Muscle of leg (tissue), 11 donors: ENCODE results near the gene ABTB2. TPM values are rescaled to one million over a fixed set of nuclear protein-coding genes. Genes with fewer than 3 reads are reported as not detected.
"Not testable (repeated sequence)": the region's sequence is repeated elsewhere in the genome, so short reads cannot be mapped to it uniquely, and the experiment has no call there.

Experiments
- DNase-seq: peaks from one replicate; pipeline ENCODE4 v3.0.0; 2013
- H3K27ac ChIP-seq: one replicate; pipeline ENCODE4 v1.5.1; 2013; ENCODE audit warnings: mild to moderate bottlenecking, low read length, control low read depth
- H3K27me3 ChIP-seq: one replicate; pipeline ENCODE4 v1.6.1; 2013; ENCODE audit warnings: low read length; ENCODE audit not compliant: control insufficient read depth, insufficient read depth
- H3K36me3 ChIP-seq: one replicate; pipeline ENCODE4 v1.6.1; 2013; ENCODE audit warnings: low read length; ENCODE audit not compliant: control insufficient read depth, insufficient read depth
- H3K4me1 ChIP-seq: one replicate; pipeline ENCODE4 v1.6.1; 2013; ENCODE audit warnings: low read length; ENCODE audit not compliant: control insufficient read depth, insufficient read depth
- H3K4me3 ChIP-seq: one replicate; pipeline ENCODE4 v1.5.1; 2013; ENCODE audit warnings: low read length, control low read depth
- H3K9me3 ChIP-seq: replicated peaks from 2 replicates; pipeline ENCODE4 v1.6.1; 2013; ENCODE audit warnings: low read depth, low read length; ENCODE audit not compliant: control insufficient read depth
- WGBS: methylation state at CpG from one replicate; pipeline ENCODE4 v1.1.5; 2013; ENCODE audit warnings: missing lambda C conversion rate; ENCODE audit not compliant: insufficient coverage; 5-methylcytosine and 5-hydroxymethylcytosine counted together
- polyA plus RNA-seq, 8 donors: library from polyadenylated mRNA; unstranded; fragments of 120-200 nt; gene quantifications; one replicate each; pipeline versions ENCODE4 v1.2.1 to v1.2.3, GENCODE V29; 2013; ENCODE audit warnings: inconsistent platforms in 1 of 8, low replicate concordance in 1 of 8; ENCODE audit not compliant: insufficient read length in 8 of 8, insufficient read depth in 1 of 8
- total RNA-seq: library from RNA; stranded (reverse); fragments of 120-200 nt; gene quantifications from one replicate; pipeline ENCODE4 v1.2.4, GENCODE V29; 2013

ABTB2 gene
- total and polyA plus RNA-seq, 9 donors, result 3.5 to 8.5 (median 6.5) TPM

DNA sequence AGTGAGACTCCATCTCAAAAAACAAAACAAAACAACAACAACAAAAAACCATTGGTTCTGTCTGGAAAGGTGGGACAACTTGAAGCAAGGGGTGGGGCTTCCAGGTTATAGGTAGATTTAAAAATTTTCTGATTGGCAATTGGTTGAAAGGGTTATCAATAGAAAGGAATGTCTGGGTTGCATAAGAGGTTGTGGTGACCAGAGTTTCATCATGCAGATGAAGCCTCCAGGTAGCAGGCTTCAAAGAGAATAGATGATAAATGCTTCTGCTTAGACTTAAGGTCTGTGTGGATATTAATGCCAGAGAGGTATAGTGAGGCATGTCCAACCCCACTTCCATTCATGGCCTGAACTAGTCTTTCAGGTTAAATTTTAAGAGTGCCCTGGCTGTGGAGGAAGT is 135.8 kb downstream of the ABTB2 start:
- no peak overlapping the region for H3K27ac ChIP-seq
- no peak overlapping the region for H3K4me3 ChIP-seq
- peaks cover 5% of the 10 kb centered on the region for H3K27me3 ChIP-seq
- H3K36me3 ChIP-seq, result no peaks in the 10 kb centered on the region
- peaks cover 13% of the 10 kb centered on the region for H3K4me1 ChIP-seq
- no peak for DNase-seq
- no peaks in the 10 kb centered on the region for H3K9me3 ChIP-seq

DNA sequence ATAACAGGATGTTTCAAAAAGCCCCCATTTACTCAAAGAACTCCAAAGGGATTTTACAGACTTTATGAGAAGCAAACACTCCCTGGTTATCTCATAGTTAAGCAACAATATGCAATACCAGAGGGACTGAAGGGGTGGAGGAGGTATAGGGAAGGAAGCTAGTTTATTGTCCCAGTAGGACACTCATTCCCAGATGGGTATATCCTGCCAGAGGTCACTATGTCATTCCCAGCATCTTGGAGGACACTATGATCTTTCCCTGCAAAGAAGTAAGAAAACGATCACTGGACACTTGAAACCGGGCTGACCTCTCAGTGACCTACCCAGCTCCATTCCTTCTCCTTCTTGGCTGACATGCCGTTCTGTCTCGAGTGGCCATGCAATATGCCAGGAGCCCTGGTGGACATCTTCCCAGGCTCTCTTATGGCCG is 137.9 kb downstream of the ABTB2 start:
- no peaks in the 10 kb centered on the region for H3K36me3 ChIP-seq
- peaks cover 13% of the 10 kb centered on the region for H3K4me1 ChIP-seq
- H3K4me3 ChIP-seq, result no peak overlapping the region
- DNase-seq, result no peak
- no peak overlapping the region for H3K27ac ChIP-seq
- peaks cover 5% of the 10 kb centered on the region for H3K27me3 ChIP-seq
- no peaks in the 10 kb centered on the region for H3K9me3 ChIP-seq
- 29% methylated on average over 5 of the region's 5 CpGs for WGBS

DNA sequence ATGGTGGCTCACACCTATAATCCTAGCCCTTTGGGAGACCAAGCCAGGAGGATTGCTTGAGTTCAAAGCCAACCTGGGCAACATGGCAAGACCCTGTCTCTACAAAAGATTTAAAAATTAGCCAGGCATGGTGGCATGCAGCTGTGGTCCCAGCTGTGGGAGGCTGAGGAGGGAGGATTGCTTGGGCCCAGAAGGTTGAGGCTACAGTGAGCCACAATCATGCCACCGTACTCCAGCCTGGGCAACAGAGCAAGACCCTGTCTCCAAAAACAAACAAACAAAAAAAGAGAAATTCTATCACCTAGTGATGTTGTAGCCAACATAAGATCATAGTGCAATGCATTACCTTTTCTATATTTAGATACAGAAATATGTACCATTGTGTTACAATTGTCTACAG is 138.5 kb downstream of the ABTB2 start:
- WGBS, result no CpG with 5 or more reads among the region's 1 CpG
- no peaks in the 10 kb centered on the region for H3K9me3 ChIP-seq
- peaks cover 3% of the 10 kb centered on the region for H3K27me3 ChIP-seq
- no peak for DNase-seq
- H3K27ac ChIP-seq, result no peak overlapping the region
- H3K4me1 ChIP-seq, result peaks cover 13% of the 10 kb centered on the region
- no peaks in the 10 kb centered on the region for H3K36me3 ChIP-seq
- no peak overlapping the region for H3K4me3 ChIP-seq

DNA sequence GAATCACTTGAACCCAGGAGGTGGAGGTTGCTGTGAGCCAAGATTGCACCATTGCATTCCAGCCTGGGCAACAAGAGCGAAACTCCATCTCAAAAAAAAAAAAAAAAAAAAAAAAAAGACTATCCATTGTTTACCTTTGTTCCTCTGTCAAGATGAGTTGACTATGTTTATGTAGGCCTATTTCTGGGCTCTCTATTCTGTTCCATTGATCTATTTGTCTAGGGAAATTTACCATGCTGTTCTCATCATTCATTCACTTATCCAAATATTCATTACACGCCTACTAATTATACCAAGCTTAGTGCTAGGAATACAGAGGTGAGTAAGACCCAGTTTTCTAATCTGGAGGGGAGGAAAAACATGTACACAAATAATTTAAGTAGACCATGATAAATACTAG is 139.1 kb downstream of the ABTB2 start:
- no CpG with 5 or more reads among the region's 2 CpGs for WGBS
- DNase-seq, H3K27ac ChIP-seq, H3K36me3 ChIP-seq, H3K9me3 ChIP-seq, H3K27me3 ChIP-seq, H3K4me3 ChIP-seq: not testable (repeated sequence)
- H3K4me1 ChIP-seq, result peaks cover 13% of the 10 kb centered on the region

- Histone ChIP-seq H3K27me3 (no peaks in the 10 kb centered on the region), H3K9me3 (no peaks in the 10 kb centered on the region), H3K36me3 (no peaks in the 10 kb centered on the region), H3K4me3 (no peak overlapping the region), H3K27ac (no peak overlapping the region), H3K4me1 (peaks cover 10% of the 10 kb centered on the region)
- DNase-seq, result no peak
These were observed 139.7 kb downstream of the ABTB2 start for GRCh38 chr11:34218067-34218466.

DNA sequence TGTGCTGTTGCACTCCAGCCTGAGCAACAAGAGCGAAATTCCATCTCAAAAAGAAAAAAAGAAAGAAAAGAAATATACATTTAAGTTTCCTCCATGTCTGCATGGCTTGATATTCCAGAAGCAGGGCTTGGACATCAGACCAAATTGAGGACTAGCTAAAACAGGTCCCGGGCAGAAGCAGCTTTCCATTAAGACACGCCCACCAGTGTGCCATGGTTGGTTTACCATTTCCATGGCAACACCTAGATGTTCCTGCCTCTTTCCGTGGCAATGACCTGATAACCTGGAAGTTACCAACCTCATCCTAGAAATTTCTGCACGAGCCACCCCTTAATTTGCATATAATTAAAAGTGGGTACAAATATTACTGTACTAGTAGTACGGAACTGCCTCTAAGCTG is 141.1 kb downstream of the ABTB2 start:
- WGBS, result 79% methylated on average over 2 of the region's 6 CpGs
- Histone ChIP-seq H3K4me3 (no peak overlapping the region), H3K4me1 (peaks cover 3% of the 10 kb centered on the region), H3K9me3 (no peaks in the 10 kb centered on the region), H3K36me3 (no peaks in the 10 kb centered on the region), H3K27ac (no peak overlapping the region), H3K27me3 (no peaks in the 10 kb centered on the region)
- no peak for DNase-seq

DNA sequence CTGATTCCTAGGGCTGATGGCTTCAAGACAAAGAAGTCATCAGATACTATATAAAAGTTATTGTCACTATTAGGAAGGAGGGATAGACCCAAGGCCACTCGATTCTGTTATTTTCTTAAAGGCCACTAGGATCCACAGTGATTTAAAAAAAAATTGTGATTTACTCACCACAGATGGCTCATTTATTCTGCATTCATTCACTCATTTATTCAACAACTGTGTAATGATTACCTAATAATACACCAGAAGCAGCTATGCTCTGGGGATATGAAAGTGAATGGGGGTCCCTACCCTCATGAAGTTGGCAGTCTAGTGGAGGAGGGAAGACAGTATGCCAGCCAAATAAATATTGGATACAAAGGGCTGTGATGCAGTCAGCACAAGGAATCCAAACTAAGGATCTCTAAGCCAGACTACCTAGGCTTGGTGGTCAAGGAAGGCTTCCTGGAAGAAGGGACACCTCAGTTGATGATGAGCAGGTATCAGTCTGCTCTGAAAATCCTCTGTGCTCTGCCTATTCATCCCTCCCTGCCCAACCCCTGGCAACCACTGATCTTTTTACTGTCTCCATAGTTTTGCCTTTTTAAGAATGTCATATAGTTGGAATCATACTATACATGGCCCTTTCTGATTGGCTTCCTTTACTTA is 141.9 kb downstream of the ABTB2 start:
- no CpG with 5 or more reads among the region's 1 CpG for WGBS
- DNase-seq, result no peak
- Histone ChIP-seq H3K27me3 (no peaks in the 10 kb centered on the region), H3K36me3 (no peaks in the 10 kb centered on the region), H3K9me3 (no peaks in the 10 kb centered on the region), H3K4me1 (peaks cover 3% of the 10 kb centered on the region), H3K4me3 (no peak overlapping the region), H3K27ac (no peak overlapping the region)

- no peak overlapping the region for H3K4me3 ChIP-seq
- H3K9me3 ChIP-seq, result no peaks in the 10 kb centered on the region
- H3K36me3 ChIP-seq, result no peaks in the 10 kb centered on the region
- no peaks in the 10 kb centered on the region for H3K27me3 ChIP-seq
- peaks cover 3% of the 10 kb centered on the region for H3K4me1 ChIP-seq
- H3K27ac ChIP-seq, result no peak overlapping the region
- DNase-seq, result no peak
- 64% methylated on average over 5 of the region's 5 CpGs for WGBS
These were observed 142.6 kb downstream of the ABTB2 start for GRCh38 chr11:34214961-34215805.

- Histone ChIP-seq H3K9me3 (no peaks in the 10 kb centered on the region), H3K4me1 (no peaks in the 10 kb centered on the region), H3K36me3 (no peaks in the 10 kb centered on the region), H3K27me3 (no peaks in the 10 kb centered on the region), H3K4me3 (no peak overlapping the region), H3K27ac (no peak overlapping the region)
- no peak for DNase-seq
- no CpG with 5 or more reads among the region's 5 CpGs for WGBS
These were observed 144.4 kb downstream of the ABTB2 start for GRCh38 chr11:34213366-34213765.

DNA sequence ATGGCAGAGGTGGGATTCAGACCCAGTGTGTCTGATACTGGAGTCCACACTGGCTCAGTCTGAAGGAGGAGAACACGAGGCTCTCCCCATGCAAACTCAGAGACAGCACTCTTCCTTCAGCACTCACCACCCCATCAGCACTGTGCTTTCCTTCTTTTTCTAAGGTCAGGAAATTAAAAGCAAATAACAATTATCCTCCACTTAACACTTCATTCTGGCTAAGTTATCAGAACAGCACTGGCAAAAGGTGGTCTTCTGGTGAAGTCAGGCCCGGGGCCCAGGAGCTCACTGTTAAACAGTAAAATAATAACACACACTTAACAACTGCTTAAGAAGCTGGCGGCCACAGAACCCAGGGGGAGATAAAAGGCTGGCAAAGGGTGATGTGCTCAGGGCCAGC is 145.2 kb downstream of the ABTB2 start:
- Histone ChIP-seq H3K27me3 (no peaks in the 10 kb centered on the region), H3K27ac (no peak overlapping the region), H3K36me3 (no peaks in the 10 kb centered on the region), H3K4me1 (peaks cover 5% of the 10 kb centered on the region), H3K9me3 (no peaks in the 10 kb centered on the region), H3K4me3 (no peak overlapping the region)
- DNase-seq, result no peak
- no CpG with 5 or more reads among the region's 3 CpGs for WGBS
